Prostate gland (tissue), 2 donors: ENCODE results near the gene RC3H2. TPM values are rescaled to one million over a fixed set of nuclear protein-coding genes. Genes with fewer than 3 reads are reported as not detected.

ENCODE experiments used
- DNase-seq: peaks from one replicate; pipeline ENCODE4 v3.0.0-alpha.2; 2019; ENCODE audit warnings: low spot score
- H3K27ac ChIP-seq, 2 donors: fragments of 200-600 bp; sonication (generic); 2 replicates each; pipeline ENCODE4 v1.5.1; 2017 to 2019
- H3K27me3 ChIP-seq: fragments of 200-600 bp; sonication (generic); replicated peaks from 2 replicates; pipeline ENCODE4 v1.5.1; 2019; ENCODE audit not compliant: insufficient read depth
- H3K36me3 ChIP-seq, 2 donors: fragments of 200-600 bp; sonication (generic); 1 replicate in 1 of 2; 2 replicates in 1 of 2; pipeline versions ENCODE4 v1.5.1 to v1.8.1; 2017 to 2019
- H3K4me1 ChIP-seq: fragments of 200-600 bp; sonication (generic); replicated peaks from 2 replicates; pipeline ENCODE4 v1.5.1; 2019
- H3K4me3 ChIP-seq, 2 donors: fragments of 200-600 bp; sonication (generic); 2 replicates each; pipeline ENCODE4 v1.5.1; 2017 to 2019
- H3K9me3 ChIP-seq: fragments of 200-600 bp; sonication (generic); 2 replicates; pipeline ENCODE4 v1.5.1; 2017
- CTCF ChIP-seq, 4 experiments: fragments of 200-600 bp in 2 of 4; fragments of 450-650 bp in 2 of 4; sonication (generic) in 2 of 4; IDR thresholded peaks; 1 replicate in 3 of 4; 2 replicates in 1 of 4; pipeline ENCODE4 v1.5.1; 2016 to 2019; ENCODE audit warnings: antibody characterized with exemption in 4 of 4, mild to moderate bottlenecking in 2 of 4, moderate library complexity in 2 of 4
- POLR2A ChIP-seq: fragments of 450-650 bp; IDR thresholded peaks from one replicate; pipeline ENCODE4 v1.6.1; 2016; ENCODE audit warnings: antibody characterized with exemption, mild to moderate bottlenecking
- POLR2AphosphoS5 ChIP-seq: sonication (generic); formaldehyde crosslinking; IDR thresholded peaks from one replicate; pipeline ENCODE4 v1.6.1; 2017; ENCODE audit warnings: antibody characterized with exemption
- WGBS: methylation state at CpG from one replicate; pipeline ENCODE4 v1.1.5; 2018; 5-methylcytosine and 5-hydroxymethylcytosine counted together
- intact Hi-C: fragments of 100-400 bp; cut with DNase I; formaldehyde crosslinking; loops from one replicate; pipeline ENCODE4 v1.14.2; 2022
- small RNA-seq, 2 donors: library from RNA; depleted of rRNA; stranded (forward); fragments of <200 nt; gene quantifications; one replicate each; pipeline ENCODE3, GENCODE V24; 2016
- total RNA-seq, 2 donors: library from RNA; depleted of rRNA; stranded (reverse); fragments of >200 nt; gene quantifications; one replicate each; pipeline ENCODE4 v1.1.0, GENCODE V29; 2016

RC3H2 gene
- total RNA-seq, 2 donors from 2014 or later: 25.8 to 47.9 TPM

- Histone ChIP-seq H3K4me3 (no peak overlapping the region), H3K36me3 (no peaks in the 10 kb centered on the region), H3K27ac (no peak overlapping the region), H3K4me1 (no peaks in the 10 kb centered on the region), H3K9me3 (no peaks in the 10 kb centered on the region), H3K27me3 (no peaks in the 10 kb centered on the region)
- DNase-seq: no peak
- intact Hi-C loops: no loop called here
- 95% methylated on average over 1 of the region's 1 CpG for WGBS
- TF ChIP-seq POLR2AphosphoS5: no peak
- TF ChIP-seq CTCF (IDR thresholded peaks at IDR 0.05): no peak
- no peak for TF ChIP-seq POLR2A
Measured at GRCh38 chr9:122807271-122807900, 97.8 kb downstream of the RC3H2 start.

GRCh38 chr9:122806661-122807060, 98.5 kb downstream of the RC3H2 start:
- DNase-seq: no peak
- H3K36me3 ChIP-seq: no peaks in the 10 kb centered on the region
- WGBS: 98% methylated on average over 4 of the region's 4 CpGs
- H3K27me3 ChIP-seq: no peaks in the 10 kb centered on the region
- H3K4me3 ChIP-seq: no peak overlapping the region
- H3K27ac ChIP-seq: no peak overlapping the region
- intact Hi-C loops: no loop called here
- H3K4me1 ChIP-seq: no peaks in the 10 kb centered on the region
- TF ChIP-seq CTCF (IDR thresholded peaks at IDR 0.05): no peak
- no peak for TF ChIP-seq POLR2AphosphoS5
- TF ChIP-seq POLR2A: no peak
- no peaks in the 10 kb centered on the region for H3K9me3 ChIP-seq

- DNase-seq: no peak
- no peaks in the 10 kb centered on the region for H3K27me3 ChIP-seq
- H3K9me3 ChIP-seq: no peaks in the 10 kb centered on the region
- no peak within 1 kb of the TSS for H3K4me3 ChIP-seq
- 96% methylated on average over 30 of the region's 30 CpGs for WGBS
- no peak for TF ChIP-seq POLR2AphosphoS5
- no peak for TF ChIP-seq POLR2A
- TF ChIP-seq CTCF (IDR thresholded peaks at IDR 0.05): no peak
- H3K27ac ChIP-seq: no peak within 1 kb of the TSS
- H3K36me3 ChIP-seq: no peaks in the 10 kb centered on the region
- no peaks in the 10 kb centered on the region for H3K4me1 ChIP-seq
- intact Hi-C loops: no loop called here
Measured at GRCh38 chr9:122800066-122801060, 104.8 kb downstream of the RC3H2 start, which contains the start of gene OR1K1. Gene OR1K1 (plus strand): TSS chr9:122800123. CDS start chr9:122800123, 0 bp downstream.

- 82% methylated on average over 6 of the region's 6 CpGs for WGBS
- H3K9me3 ChIP-seq: no peaks in the 10 kb centered on the region
- intact Hi-C loops: no loop called here
- no peaks in the 10 kb centered on the region for H3K27me3 ChIP-seq
- no peaks in the 10 kb centered on the region for H3K36me3 ChIP-seq
- TF ChIP-seq CTCF (IDR thresholded peaks at IDR 0.05): no peak
- TF ChIP-seq POLR2AphosphoS5: no peak
- no peak for TF ChIP-seq POLR2A
- no peak overlapping the region for H3K4me3 ChIP-seq
- H3K4me1 ChIP-seq: no peaks in the 10 kb centered on the region
- no peak for DNase-seq
- no peak overlapping the region for H3K27ac ChIP-seq
Measured at GRCh38 chr9:122797316-122798063, 107.7 kb downstream of the RC3H2 start.

Small RNA genes within 50 kb of the gene (small RNA-seq; reads per million reads assigned to genes)
- gene RNY1P15: 0 reads per million in 2 donors
- gene SNORD90: 1,509 to 1,774 reads per million in 2 donors

Other genes starting within 250 kb of the RC3H2 start
- gene OR1B1, start 247.7 kb downstream of the RC3H2 start, total RNA-seq: not detected
- gene OR1L1, start 243.6 kb downstream of the RC3H2 start, total RNA-seq: not detected
- not detected for gene OR1L3, start 230.2 kb downstream of the RC3H2 start, total RNA-seq
- gene OR1L4, start 181.4 kb downstream of the RC3H2 start, total RNA-seq: under 1 TPM in 1 of 2 donors, not detected in 1; 0.68 TPM
- not detected for gene OR1L6, start 163.1 kb downstream of the RC3H2 start, total RNA-seq
- not detected for gene OR5C1, start 116.4 kb downstream of the RC3H2 start, total RNA-seq
- not detected for gene OR1K1, start 105.2 kb downstream of the RC3H2 start, total RNA-seq
- 10 to 100 TPM; 13.9 to 21.9 TPM for gene PDCL, start 76.8 kb downstream of the RC3H2 start, total RNA-seq
- gene ZBTB6, start 8.0 kb upstream of the RC3H2 start, total RNA-seq: 10 to 100 TPM in 1 of 2 donors, 1 to 10 TPM in 1; 6.5 to 10.3 TPM
- gene ZBTB26, start 26.2 kb upstream of the RC3H2 start, total RNA-seq: 10 to 100 TPM in 1 of 2 donors, 1 to 10 TPM in 1; 5.6 to 10.5 TPM
- 100 to 1,000 TPM in 1 of 2 donors, 10 to 100 TPM in 1; 59.8 to 104 TPM for gene RABGAP1, start 35.7 kb upstream of the RC3H2 start, total RNA-seq
- under 1 TPM in 1 of 2 donors, not detected in 1; 0.97 TPM for gene GPR21, start 128.3 kb upstream of the RC3H2 start, total RNA-seq